Coronary artery (tissue), 2 donors: ENCODE results near the gene KRT6B.

Experiments used
- DNase-seq: peaks from one replicate; pipeline ENCODE4 v3.0.0-alpha.2; 2017; ENCODE audit warnings: low spot score
- H3K27ac ChIP-seq, 2 donors: fragments of 200-600 bp; sonication (generic); one replicate each; pipeline ENCODE4 v1.5.1; 2016 to 2019
- H3K4me3 ChIP-seq: fragments of 200-600 bp; sonication (generic); 2 replicates; pipeline ENCODE4 v1.5.1; 2016; ENCODE audit warnings: mild to moderate bottlenecking, moderate library complexity
- TF ChIP-seq, protein P1 (sequence below): fragments of 200-600 bp; sonication (generic); IDR thresholded peaks from one replicate; pipeline ENCODE4 v1.5.1; 2019; ENCODE audit warnings: antibody characterized with exemption

Gene KRT6B

DNA sequence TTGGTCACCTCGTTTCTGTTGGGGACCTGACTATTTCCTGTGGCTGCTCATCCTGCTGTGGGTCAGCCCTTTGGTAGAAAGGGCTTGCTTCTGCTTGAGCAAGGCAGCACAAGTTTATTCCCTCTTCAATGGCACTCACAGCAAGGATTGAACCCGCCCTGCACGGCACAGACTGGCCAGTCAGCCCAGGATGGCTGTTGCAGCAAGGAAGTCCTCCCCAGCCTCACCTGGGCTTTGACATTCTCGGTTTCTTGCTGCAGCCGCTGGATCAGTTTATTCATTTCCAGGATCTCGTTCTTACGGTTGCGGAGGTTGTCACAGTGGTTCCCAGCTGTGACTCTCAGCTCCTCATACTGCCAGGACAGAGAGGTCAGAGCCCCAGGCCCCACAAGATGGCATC, 55.3 kb downstream of the KRT6B start:
- no peak for DNase-seq
- H3K27ac ChIP-seq = no peak overlapping the region
- H3K4me3 ChIP-seq = no peak overlapping the region
- TF ChIP-seq, protein P1, sequence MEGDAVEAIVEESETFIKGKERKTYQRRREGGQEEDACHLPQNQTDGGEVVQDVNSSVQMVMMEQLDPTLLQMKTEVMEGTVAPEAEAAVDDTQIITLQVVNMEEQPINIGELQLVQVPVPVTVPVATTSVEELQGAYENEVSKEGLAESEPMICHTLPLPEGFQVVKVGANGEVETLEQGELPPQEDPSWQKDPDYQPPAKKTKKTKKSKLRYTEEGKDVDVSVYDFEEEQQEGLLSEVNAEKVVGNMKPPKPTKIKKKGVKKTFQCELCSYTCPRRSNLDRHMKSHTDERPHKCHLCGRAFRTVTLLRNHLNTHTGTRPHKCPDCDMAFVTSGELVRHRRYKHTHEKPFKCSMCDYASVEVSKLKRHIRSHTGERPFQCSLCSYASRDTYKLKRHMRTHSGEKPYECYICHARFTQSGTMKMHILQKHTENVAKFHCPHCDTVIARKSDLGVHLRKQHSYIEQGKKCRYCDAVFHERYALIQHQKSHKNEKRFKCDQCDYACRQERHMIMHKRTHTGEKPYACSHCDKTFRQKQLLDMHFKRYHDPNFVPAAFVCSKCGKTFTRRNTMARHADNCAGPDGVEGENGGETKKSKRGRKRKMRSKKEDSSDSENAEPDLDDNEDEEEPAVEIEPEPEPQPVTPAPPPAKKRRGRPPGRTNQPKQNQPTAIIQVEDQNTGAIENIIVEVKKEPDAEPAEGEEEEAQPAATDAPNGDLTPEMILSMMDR = no peak
